HG03439 (cell line): Measurements from ENCODE around the gene PIK3AP1.
"Not testable (repeated sequence)": the region's sequence is repeated elsewhere in the genome, so short reads cannot be mapped to it uniquely, and the experiment has no call there.

Source experiments
- ATAC-seq: cut with Tn5 transposase; IDR thresholded peaks from one replicate; pipeline ENCODE4 v1.9.1; 2021; ENCODE audit warnings: mild to moderate bottlenecking, moderate library complexity; ENCODE audit not compliant: unreplicated experiment

PIK3AP1 gene

DNA sequence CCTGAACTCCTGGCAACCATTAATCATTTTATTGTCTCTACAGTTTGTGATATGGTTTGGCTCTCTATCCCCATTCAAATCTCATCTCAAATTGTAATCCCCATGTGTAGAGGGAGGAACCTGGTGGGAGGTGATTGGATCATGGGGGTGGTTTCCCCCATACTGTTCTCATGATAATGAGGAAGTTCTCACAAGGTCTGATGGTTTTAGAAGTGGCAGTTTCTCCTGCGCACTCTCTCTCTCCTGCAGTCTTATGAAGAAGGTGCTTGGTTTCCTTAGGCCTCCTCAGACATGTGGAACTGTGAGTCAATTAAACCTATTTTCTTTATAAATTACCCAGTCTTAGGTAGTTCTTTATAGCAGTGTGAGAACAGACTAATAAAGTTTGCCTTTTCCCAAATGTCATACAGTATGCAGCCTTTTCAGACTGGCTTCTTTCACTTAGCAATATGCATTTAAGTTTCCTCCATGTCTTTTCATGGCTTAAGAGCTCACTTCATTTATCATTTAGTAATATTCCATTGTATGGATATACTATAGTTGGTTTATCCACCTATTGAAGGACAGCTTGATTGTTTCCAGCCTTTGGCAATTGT, 17.1 kb upstream of the PIK3AP1 start:
- not testable (repeated sequence) for ATAC-seq

DNA sequence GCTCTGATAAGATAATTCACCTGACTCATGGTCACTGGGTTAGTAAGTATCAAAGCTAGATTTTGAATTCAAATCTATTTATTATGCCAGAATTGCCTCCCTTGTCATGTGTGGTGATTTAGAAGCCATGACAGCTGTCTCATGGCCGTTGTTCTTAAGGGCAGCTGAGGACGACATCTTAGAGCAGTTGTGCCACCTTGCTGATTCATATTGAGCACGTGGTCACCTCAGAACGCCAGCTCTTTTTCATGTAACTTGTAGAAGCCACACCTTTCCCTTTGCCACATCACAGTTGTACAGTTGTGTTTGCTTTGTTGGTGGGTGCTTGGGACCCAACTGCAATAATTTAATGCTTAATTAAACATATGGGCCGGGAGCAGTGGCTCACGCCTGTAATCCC, 4.3 kb upstream of the PIK3AP1 start:
- ATAC-seq = no peak

DNA sequence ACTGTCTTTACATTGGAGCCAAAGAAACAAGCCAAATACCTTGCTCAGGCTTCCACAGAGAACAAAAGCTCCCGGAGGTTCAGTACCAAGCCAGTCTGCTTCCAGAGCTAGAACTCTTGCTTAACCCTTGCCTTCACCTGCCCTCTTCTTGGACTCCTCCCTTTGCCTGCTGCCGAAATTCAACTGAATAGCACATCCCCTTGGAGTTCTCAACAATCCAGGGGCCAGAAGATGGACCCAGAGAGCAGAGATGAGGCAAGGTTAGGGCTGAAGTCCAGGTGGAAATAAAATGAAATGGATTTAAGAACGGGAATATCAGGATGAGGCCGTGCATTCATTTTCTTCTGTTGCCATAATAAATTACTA, 876 bp upstream of the PIK3AP1 start:
- ATAC-seq = no peak

DNA sequence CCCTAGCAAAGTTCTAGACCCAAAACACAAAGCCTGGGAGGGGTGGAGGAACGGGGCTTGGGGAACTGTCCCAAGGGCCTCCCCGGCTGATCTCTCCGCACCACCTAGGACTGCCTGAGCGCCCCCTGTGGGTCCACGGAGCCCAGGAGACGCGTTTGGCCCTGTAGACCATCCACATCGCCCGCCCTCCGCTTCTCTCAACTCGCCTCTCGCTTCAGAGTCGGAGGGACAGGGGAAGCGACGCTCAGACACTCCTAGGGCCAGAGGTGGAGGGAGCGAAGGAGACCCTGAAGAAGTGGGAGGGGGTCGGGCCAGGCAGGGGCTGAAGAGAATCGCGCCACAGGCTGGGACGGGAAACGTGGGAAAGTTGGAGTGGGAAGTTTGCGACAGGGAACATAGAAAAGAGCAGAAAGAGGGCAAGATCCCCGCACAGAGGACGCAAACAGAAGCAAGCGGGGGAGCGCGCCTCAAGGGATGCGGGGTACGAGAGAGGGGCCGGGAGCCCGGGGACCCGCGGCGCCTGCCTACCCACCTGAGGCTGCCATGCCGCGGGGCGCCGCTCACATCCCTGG, 378 bp downstream of the PIK3AP1 start:
- peak; percentile 47 for ATAC-seq

DNA sequence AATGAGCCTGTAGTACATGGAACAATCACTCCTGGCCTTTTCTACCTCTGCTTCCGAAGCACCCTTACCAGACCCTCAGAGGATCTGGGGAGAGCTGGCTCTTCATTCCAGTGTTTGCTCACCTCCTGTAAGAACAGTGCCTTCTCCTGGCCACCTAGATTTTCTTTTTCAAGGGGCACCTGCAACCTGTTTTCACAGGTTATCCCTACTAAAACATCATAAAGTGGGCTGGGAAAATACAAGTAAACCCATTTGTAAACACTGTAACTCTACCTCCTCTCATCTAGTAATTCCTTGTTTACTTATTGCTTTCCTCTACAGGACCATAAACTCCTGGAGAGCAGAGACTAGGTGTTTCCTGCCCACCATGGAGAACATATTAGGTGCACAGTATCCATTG, 1.1 kb downstream of the PIK3AP1 start:
- no peak for ATAC-seq

DNA sequence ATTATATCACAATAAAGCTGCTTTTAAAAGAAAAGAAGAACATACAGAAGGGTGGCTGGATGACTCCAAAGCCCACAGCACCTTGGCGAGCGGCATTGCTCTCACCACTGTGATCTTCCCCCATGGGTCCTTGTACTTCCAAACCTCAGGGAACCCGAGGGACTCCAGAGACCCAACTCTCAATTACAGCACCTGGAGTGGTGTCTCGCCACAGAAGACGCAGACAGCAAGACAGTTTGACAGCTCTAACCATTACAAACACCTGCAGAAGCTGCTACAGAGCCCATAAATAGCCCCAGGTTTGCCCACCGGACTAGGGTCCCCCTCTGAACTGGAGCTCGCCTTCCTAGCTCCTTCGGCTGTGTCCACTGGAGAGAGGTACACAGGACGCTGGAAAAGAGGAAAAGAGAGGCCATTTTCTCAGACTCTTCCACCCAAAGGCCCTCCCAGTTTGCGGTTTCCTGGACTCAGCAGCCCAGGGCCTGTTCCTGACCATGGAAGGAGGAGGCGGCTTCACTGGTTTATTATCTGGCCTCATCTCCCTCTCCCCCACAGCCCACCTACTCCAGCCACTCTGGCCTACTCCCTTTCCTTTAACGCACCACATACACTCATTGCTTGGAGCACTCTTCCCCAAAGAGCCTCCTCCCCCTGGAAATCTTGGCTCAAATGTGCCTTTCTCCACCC, 1.9 kb downstream of the PIK3AP1 start:
- no peak for ATAC-seq

DNA sequence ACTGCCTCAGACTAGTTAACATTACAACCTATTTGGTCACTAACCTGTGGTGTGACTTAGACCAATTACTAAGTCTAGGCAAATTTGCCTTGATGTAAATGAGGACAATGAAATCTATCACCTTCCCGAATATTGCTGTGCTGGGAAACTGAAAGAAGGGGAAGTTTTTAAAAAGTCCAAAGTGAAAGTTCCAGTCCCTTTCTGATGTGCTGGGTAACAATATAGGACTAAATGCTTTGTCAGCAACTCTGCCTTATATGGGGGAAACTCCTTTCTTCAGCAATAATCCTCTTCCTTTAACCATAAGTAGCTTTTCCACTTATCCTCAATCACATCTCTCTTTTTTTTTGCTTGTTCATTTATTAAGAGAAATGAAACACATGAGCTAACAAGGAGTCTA, 3.9 kb downstream of the PIK3AP1 start:
- ATAC-seq = no peak

DNA sequence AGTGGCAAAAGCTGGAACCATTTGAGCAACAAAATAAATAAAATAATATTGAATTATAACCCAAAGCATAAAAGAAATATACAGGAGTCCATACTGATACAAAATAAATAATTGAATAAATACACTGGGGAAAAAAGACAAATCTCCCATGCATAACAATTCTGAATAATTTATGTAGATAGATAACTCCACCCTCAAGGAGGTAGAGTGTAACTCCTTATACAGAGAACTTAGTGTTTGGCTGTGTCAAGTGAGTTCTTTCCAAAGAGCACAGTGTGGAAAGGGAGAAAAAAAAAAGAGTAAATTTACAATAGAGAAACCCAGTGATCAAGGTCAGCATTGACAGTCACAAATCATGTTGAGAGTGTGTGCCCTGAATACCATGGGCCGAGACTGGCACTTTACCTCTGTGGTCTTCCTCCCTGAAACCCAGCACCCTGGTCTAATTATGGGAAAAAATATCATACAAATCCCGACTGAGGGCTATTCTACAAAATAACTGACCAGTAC, 5.5 kb downstream of the PIK3AP1 start:
- no peak for ATAC-seq

DNA sequence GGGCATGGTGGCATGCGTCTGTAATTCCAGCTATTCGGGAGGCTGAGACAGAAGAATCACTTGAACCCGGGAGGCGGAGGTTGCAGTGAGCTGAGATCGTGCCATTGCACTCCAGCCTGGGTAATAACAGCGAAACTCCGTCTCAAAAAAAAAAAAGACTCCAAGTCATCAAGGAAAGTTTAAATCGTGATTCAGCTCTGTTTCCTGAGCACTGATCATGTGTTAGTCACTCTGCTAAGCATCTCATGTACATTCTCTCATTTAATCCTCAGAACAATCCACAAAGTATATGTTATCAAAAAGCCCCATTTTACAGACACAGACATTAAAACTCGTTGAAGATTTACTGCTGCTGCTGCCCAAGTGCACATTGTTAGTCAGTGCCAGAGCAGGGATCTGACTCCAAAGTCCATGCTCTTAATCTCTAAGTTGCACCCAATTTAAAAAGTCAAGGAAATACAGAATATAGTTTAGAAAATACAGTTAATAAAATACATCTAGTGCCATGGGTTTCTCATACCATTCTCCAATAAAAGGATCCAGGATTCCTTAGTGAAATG, 6.2 kb downstream of the PIK3AP1 start:
- no peak for ATAC-seq

DNA sequence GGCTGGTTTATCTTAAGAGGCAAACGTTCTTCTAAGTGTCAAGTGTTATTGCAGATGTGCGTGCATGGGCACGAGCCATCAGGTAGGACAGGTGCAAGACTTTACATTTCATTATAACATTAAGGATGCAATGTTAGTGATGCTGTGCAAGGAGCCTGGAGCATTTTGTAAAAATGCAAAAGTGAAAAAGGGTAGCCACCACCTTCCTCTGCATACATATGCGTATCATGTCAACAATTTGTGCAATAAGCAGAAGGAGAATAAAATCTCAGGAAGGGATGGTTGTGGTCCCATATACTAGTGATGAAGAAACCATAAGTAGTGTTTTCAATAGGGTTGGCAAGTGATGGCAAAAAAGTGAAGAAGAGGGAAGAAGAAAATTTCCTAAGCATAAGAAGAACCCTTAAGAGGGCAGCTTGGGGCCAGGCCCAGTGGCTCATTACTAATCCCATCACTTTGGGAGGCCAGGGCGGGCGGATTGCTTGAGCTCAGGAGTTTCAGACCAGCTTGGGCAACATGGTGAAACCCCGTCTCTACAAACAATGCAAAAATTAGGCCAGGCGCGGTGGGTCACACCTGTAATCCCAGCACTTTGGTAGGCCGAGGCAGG, 7.5 kb downstream of the PIK3AP1 start:
- no peak for ATAC-seq

DNA sequence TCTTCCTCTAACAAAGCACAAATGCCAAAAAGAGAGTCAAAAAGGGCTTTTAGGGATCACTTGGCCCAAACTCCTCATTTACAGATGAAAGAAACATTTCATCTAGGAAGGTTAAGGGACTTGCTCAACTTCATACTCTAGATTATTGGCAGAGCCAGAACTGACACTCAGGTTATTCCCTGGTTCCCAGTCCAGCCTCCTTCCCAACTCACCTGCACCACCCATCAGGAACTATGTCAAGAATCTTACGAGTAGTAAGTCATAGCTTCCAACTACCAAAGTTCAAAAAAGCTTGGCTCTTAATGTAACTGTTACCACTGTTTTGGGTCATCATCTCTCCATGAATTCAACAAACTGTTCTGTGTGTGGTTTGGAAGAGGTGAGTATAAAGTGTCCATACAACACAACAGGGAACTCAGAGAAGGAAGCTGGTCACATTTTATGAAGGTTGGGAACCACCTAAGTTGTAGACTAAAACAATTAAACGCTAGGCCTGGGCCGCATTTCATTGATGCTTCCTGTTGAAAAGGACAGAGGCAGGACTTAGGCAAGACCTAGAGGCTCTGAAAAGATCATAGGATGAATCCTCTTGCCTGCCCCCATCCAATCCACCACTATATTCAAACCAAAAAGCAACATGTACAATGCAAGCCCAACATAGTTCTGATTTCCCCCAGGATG, 9.1 kb downstream of the PIK3AP1 start:
- ATAC-seq = no peak

DNA sequence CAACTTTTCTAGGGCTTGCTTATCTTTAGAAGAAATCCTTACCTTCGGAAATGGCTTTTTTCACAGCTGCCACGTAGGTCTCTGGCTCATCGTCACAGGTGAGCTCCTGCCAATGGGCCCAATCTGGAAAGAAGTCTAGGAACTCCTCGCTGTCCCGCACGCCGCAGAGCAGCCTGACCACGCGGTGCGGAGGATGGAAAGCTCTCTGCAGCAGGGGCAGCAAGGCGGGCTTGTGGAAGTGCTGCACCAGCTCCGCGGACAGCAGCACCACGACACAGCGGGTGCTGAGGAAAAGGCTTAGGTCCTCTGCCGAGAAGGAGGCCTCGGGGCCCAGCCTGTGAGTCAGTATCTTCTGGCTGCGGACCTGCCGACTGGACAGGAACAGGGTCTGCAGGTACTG, 10.8 kb downstream of the PIK3AP1 start:
- ATAC-seq = no peak

DNA sequence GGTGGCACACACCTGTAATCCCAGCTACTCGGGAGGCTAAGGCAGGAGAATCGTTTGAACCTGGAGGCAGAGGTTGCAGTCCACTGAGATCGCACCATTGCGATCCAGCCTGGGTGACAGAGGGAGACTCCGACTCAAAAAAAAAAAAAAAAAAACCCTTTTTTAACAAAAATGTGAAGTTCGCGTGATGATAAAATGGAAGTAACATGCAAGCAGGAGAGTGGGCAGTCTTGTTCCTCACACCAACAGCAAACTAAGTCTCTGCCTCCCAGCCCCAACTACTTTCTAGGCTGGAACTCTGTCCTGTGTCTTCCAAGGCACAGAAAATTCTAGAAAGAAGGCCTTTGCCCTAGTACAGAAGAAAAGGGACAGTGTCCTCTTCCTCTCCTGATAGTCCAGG, 11.3 kb downstream of the PIK3AP1 start:
- no peak for ATAC-seq

DNA sequence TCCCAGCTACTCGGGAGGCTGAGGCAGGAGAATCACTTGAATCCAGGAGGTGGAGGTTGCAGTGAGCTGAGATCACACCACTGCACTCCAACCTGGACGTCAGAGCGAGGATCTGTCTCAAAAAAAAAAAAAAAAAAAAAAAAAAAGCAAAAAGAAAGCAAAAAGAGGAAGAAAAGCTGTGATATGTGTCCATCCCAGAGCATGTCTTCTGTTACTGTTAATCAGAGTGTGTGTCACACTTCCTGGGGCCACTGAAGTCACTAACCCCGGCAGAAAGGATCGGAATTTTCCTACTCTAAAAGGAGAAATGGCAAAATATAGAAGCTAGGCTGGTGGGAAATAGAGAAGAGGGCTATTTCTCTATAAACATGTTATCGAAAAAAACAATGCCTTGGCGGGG, 11.9 kb downstream of the PIK3AP1 start:
- ATAC-seq = no peak

DNA sequence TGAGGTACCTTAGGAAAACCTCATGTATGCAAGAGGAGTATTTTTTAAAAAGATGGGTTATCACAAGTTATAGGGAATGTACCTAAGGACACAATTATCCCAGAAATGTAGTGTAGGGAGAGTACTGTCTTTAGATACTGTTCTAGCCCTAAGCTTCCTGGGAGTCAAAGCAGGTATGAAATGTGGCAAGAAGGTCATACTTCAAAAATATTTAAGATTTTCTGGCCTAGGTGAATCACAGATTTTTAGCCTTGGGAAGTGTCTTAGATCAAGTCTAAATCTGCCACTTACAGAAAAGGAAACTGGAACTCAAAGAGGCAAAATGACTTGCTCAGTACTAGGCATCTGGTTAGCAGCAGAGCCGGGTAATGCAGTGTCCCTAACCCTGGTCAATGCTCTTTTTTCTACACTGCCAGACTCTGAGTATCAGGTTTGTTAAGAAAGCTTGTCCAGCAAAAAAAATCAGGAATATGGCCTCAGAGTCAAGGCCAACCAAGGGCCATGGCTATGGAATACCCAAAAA, 13.9 kb downstream of the PIK3AP1 start:
- no peak for ATAC-seq

DNA sequence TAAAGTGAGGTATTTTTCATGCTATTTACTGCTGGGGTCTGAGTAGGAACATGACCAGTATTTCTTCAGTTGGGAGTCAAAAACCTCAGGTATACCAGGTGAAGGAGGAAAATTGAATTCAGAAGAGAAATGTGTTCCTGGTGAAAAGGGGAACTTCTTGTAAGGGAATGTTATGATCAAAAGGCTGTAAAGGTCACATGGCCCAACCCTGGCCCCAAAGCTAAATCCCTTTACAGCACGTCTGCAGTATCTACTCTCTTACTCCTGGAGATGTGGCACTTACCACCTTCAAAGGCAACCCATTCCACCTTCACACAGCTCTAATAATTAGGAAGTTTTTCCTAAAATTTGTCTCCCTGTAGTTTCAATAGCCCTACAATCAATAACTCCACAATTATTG, 15.2 kb downstream of the PIK3AP1 start:
- no peak for ATAC-seq

DNA sequence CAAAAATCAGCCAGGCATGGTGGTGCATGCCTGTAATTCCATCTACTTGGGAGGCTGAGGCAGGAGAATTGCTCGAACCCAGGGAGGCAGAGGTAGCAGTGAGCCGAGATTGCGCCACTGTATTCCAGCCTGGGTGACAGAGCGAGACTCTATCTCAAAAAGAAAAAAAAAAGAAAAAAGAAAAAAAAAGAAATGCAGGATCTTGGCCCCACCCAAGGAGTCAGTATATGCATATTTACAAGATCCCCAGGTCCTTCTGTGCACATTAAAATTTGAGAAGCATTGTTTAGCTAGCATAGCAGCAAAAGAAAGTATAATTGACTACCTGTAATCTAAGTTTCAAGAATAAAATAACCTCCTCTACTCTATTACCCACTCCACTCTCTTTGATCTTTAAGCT, 15.8 kb downstream of the PIK3AP1 start:
- ATAC-seq = no peak

DNA sequence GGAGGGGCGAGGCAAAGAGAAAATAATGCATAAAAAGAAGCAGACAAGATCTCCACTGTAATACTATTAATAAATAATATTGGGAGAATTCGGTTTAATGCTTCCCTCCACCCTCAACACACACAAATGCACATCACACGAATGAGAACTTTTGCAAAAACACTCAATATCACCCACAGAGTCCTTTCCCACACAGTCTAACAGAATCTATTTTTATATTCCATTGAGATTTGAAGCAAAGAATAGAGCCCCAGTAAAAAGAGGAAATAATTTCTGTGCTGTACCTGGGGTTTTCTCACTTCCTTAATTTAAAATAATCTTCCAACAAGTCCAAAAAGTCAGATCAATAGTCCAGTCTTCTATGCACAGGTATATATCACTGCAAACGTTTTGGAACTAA, 17.0 kb downstream of the PIK3AP1 start:
- no peak for ATAC-seq

DNA sequence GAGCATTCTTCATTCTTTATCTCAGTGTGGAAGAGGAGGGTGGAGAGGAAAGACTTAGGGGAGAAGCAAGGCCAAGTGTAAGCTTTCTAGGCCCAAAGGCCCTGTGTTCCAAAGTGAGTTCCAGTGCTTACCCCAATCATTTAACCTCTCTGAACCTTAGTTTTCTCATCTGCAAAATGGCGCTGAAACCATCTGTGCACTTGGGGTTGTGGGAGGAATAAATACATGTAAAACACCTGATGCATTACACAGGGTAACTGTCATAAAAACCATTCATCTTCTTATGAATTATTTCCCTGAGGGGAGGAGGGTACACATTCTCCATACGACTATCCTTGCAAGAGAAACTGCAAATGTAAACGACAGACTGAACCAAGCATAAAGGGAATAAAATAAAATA, 19.0 kb downstream of the PIK3AP1 start:
- ATAC-seq = no peak

DNA sequence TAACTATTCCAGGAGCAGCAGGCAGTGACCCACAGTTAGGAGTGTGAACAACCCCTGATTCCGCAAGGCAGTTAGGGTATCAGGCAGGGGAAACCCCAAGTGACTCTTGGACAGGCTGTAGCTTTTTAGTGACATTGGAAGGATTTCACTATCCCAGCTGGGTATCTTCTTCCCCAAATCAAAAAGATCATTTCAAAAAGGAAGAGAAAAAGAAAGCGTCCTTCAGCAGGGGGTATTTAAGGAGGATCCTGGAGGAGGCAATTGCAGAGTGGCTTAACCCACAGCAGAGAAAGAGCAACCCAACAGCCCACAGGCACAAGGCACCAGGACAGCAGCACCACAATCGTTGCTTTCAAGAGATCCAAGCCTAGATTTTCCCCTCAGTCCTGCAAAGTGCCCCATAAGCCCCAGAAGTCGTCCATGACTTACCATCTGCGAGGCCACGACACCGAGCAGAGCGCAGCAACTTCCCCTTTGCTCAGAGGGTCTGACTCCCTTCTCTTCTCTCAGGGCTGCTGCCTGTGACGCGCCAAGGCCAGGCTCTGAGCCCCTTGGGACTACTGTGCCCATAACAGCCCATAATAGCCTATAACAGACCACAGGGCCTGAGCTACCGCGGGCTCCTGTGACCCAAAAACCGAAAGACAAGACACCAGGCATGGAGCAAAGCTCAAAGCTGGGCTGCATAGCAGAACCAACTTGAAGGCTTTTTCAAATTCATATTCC, 19.8 kb downstream of the PIK3AP1 start:
- peak; percentile 64 for ATAC-seq
